Hepatic stellate cell (primary cell): Measurements from ENCODE around the gene GARNL3.

Source experiments
- DNase-seq: peaks from one replicate; pipeline ENCODE4 v3.0.0; 2011; ENCODE audit warnings: low spot score

Gene GARNL3

GRCh38 chr9:127277770-127278169 lies 13.2 kb downstream of the GARNL3 start:
- DNase-seq, result no peak

- DNase-seq, result no peak
Measured at GRCh38 chr9:127278372-127278771, 13.8 kb downstream of the GARNL3 start.

- DNase-seq, result no peak
Measured at GRCh38 chr9:127279717-127280285, 15.2 kb downstream of the GARNL3 start.

GRCh38 chr9:127280880-127281660 lies 16.5 kb downstream of the GARNL3 start:
- no peak for DNase-seq

- DNase-seq, result no peak
Measured at GRCh38 chr9:127281891-127282290, 17.3 kb downstream of the GARNL3 start.

- DNase-seq, result no peak
Measured at GRCh38 chr9:127282611-127283010, 18.0 kb downstream of the GARNL3 start.

- DNase-seq, result no peak
Measured at GRCh38 chr9:127283135-127283534, 18.6 kb downstream of the GARNL3 start.

GRCh38 chr9:127283917-127284497 lies 19.4 kb downstream of the GARNL3 start:
- DNase-seq, result peak; percentile 8

GRCh38 chr9:127285965-127286364 lies 21.4 kb downstream of the GARNL3 start:
- DNase-seq, result no peak

GRCh38 chr9:127290561-127291065 lies 26.0 kb downstream of the GARNL3 start:
- DNase-seq, result no peak

GRCh38 chr9:127291246-127291778 lies 26.7 kb downstream of the GARNL3 start:
- no peak for DNase-seq

- DNase-seq, result no peak
Measured at GRCh38 chr9:127292415-127292814, 27.8 kb downstream of the GARNL3 start.

GRCh38 chr9:127293328-127293727 lies 28.8 kb downstream of the GARNL3 start:
- no peak for DNase-seq

- DNase-seq, result no peak
Measured at GRCh38 chr9:127293767-127294166, 29.2 kb downstream of the GARNL3 start.

- DNase-seq, result no peak
Measured at GRCh38 chr9:127295005-127295404, 30.4 kb downstream of the GARNL3 start.

GRCh38 chr9:127300886-127301447 lies 36.4 kb downstream of the GARNL3 start:
- no peak for DNase-seq

- DNase-seq, result no peak
Measured at GRCh38 chr9:127303830-127304229, 39.3 kb downstream of the GARNL3 start.

GRCh38 chr9:127305206-127305837 lies 40.7 kb downstream of the GARNL3 start:
- DNase-seq, result no peak

- DNase-seq, result no peak
Measured at GRCh38 chr9:127305838-127306226, 41.3 kb downstream of the GARNL3 start.

- no peak for DNase-seq
Measured at GRCh38 chr9:127307802-127308201, 43.2 kb downstream of the GARNL3 start.

GRCh38 chr9:127308652-127309434 lies 44.3 kb downstream of the GARNL3 start:
- DNase-seq, result no peak
